PC-9 (cell line): ENCODE data around the gene VAV3.

Experiments
- CTCF ChIP-seq: fragments of 200-600 bp; sonication (generic); conservative IDR thresholded peaks from 2 replicates; pipeline ENCODE4 v1.6.1; 2017; ENCODE audit warnings: mixed run types, antibody characterized with exemption, mild to moderate bottlenecking, moderate library complexity
- EZH2 ChIP-seq: fragments of 200-600 bp; sonication (generic); IDR thresholded peaks from 2 replicates; pipeline ENCODE4 v1.8.0; 2017; ENCODE audit warnings: antibody characterized with exemption, low read depth

GRCh38 chr1:107702946-107703571, 261.9 kb downstream of the VAV3 start:
- TF ChIP-seq CTCF (no peak), EZH2 (no peak)
